ENCODE results near the gene PTTG1.

The PTTG1 gene

DNA sequence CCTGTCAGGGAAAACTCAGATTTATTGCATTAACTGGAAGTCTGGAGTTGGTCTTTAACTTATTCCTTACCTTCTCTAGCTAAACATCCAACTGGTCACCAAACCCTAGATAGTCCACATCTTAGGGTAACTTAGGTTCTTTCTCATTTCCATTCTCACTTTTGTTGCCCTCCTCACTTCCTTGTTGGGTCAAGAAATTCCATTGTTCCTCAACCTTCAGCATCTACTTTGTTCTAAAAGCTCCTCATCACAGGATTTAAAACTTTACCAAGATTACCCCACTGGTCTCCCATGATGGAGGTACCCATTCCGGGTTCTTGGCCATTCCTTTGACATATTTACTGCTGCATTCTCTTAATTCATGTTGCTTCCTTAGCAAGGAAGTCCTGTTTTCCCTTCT is 32.1 kb downstream of the PTTG1 start:
- DNase-seq (ENCODE audit: low read depth in 2 of 2) = no peak

DNA sequence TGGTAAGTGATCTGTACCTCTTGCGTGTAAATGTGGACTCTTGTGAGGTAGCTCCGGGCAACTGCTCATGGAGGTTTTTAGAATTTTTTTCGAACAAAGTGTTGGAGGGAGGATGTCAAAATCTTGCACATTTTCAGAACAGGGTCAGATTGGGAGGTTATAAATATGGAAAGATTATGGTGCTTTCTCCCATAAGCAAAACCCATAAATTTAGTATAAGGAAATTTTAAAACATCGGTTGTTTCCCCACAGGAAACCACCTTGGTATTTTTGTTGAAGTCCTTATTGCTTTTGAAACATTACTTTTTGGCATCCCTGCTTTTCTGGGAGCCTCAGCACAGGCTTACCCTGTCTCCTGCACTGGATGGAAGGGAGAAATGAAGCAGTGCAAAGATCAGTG is 33.9 kb downstream of the PTTG1 start:
- no peak for DNase-seq (ENCODE audit: low read depth in 2 of 2)

DNA sequence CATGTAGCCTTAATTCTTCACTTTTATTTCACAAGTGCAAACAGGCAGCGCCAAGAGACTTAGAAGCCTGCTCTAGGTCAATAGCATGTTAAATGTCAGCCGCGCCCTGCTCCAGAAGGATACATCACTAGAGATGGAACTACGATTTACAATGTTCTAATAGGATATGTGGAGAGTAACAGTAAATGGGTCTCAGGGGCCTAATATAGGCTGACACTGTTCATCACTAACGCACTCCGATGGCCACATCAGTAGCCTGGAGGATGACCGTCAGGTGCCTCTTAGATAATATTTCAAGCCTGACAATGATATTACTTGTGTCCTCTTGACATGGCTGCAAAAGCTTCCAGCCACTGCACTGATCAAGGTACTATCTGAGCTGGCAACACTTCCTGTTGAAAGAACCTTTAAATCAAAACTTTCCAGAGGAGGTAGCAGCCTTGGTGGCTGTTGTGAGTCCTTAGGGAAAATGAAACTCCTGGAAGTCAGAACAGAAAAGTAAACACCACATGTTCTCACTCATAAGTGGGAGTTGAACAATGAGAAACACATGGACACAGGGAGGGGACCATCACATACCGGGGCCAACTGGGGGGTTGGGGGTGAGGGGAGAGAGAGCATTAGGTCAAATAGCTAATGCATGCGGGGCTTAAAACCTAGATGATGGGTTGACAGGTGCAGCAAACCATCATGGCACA is 35.0 kb downstream of the PTTG1 start:
- no peak for DNase-seq (ENCODE audit: low read depth in 2 of 2)

DNA sequence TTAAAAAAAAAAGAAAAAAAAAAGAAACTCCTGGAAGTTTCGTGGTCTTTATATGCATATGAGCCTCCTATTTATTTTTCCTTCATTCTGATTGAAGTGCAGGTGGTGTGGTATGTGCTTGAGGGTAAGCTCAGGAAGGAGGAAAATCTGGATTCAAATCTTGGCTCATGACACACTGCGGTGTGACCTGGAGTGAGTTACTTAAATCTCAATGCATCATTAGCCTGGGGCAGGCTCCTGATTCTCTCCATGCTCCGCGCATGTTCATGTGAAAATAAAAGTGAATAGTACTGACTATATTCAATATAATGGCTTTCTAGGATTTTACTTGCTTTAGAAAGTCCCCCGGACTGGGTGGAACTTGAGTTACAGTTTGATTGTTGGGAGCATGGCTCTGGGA is 35.6 kb downstream of the PTTG1 start:
- no peak for DNase-seq (ENCODE audit: low read depth in 2 of 2)

DNA sequence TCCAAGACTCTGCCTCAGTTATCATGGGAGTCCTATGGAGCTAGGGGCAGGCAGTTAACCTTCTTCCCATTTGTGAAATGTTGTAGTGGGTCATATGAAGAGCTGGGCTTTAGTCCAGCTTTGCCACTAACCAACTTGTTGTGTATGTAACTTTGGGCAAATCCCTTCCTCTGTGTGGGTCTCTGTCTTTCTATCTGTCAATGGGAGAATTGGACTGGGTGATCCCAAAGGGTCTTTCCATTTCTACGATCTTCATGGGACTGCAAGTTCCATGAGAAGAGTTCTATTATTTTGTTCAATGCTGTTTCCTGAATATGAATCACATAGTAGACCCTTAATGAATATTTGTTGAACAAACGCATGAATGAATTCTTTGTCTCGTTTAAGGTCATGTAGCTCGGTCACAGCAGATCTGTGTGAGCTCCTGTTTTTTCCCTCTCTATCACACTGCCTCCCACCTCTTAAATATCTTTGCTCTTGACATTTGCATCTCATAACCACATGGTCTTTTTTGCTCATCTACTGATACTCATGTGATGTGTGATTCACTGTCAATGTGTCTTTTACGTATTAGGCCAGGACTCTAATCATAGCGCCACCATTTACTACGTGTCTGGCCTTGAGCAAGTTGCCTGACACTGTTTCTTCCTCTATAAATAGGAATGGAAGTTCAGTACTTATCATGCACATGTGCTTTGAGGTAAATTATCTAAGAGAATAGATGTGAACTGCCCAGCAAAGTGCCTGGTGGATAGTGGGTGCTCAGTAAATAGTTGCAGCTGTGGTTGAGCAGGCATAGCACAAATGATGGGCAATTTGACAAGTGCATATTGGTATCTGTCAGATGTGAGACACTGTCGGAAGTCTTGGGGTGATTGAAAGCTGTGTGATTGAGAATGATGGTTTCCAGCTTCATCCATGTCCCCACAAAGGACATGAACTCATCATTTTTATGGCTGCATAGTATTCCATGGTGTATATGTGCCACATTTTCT is 37.4 kb downstream of the PTTG1 start:
- DNase-seq (ENCODE audit: low read depth in 2 of 2) = no peak

DNA sequence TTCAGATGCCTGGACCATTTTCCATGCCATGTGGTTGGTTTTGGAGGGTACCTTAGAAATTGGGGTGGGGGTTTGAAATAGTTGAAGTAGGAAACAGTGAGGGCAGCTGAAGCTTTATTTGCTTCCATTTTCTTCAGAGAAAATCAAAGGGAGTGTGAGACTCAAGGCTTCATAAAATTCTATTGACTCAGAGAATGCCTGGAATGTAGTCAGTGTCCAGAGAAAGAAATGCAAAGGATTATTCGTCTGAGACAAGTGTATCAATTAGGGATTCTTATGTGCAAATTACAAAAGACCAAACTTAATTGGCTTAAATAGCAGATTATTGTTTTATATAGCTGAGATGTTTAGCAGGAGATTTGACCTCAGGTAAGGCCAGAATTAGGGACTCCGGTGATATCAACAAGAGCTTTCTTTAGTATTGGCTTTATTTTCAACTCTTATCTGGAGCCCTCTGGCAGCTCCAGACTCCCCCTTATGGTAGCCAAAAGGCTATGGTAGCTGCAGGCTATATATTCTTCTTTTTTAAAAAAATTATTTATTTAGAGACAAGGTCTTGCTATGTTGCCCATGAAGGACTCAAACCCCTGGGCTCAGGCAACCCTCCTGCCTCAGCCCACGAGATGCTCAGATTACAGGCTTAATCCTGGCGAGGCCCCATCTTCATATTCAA is 38.9 kb downstream of the PTTG1 start:
- no peak for DNase-seq (ENCODE audit: low read depth in 2 of 2)

DNA sequence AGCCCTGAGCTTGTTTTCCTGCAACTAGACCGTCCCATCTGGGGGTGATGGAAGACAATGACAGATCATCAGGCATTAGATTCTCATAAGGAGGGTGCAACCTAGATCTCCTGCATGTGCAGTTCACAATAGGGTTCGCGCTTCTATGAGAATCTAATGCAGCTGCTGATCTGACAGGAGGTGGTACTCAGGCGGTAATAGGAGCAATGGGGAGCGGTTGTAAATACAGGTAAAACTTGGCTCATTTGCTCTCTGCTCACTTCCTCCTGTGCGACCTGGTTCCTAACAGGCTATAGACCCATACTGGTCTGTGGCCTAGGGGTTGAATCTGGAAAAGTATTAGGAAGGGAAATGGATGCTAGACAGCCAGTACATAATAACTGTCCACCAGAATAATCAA is 39.7 kb downstream of the PTTG1 start:
- DNase-seq (ENCODE audit: low read depth in 2 of 2) = no peak

DNA sequence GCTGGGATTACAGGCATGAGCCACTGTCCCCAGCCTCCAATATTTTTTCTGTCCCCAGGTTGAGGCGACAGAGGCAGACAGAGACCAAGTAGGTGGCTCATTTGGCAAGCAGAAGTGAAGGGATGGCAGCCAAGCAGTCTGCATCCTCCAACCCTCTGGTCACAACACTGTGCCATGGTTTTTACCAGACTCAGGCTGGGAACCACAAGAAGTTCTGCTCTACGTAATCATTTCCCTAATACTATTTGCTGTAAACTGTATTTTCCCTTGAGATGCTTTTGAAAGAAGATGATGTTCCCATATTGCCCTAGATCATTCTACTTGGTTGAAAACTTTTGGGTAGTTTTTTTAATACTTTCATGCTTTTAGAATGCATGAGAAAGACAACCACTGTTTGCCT is 40.5 kb downstream of the PTTG1 start:
- DNase-seq (ENCODE audit: low read depth in 2 of 2) = no peak

DNA sequence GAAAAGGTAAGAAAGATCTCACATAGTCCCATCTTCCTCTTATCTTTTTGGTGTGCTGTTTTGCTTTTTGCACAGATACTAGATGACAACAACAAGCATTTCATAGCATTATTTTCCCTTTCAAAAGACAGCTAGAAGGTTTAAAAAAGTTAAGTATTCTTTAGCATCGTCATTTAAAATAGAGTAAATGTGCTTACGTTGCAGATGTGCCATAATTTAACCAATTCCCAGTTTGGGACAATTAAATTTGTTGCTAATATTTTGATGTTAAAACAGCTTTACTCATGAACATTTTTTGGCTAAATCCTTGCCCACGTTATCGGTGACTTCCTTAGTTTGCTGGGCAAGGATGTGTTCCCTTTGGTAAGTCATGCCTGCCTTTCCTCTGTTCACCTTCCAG is 41.6 kb downstream of the PTTG1 start:
- DNase-seq (ENCODE audit: low read depth in 2 of 2) = no peak

DNA sequence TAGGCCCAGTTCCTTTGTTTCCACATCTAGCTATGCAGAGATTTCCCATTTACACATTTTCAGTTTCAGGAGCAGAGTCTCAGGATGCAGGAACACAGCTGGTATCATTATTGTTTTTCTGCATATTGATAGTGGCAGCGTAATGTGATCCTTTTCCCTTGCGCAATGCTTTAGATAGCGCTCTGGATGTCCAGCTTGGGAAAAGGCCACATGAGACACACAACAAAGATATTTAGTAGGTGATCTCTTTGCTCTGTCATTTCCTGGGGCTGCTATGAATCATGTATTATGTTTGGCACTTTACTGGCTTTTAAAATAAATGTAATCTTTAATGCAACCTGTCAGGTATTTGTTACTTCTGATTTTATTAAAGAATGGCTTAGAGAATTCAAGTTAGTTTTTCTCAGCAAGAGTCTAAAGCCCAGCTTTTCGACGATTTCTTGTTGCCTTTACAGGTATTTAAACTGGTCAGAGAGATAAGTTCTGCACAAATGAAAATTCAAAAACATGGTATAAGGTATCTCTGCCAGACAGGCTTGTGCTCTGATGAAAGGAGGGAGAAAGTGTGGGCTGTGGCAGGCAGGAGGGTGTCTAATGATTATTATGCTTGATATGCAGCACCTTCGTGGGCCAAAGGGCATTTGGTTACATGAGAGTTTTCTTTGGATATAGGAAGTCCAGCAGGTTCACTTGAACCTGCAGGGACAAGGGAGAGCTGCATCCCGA is 42.2 kb downstream of the PTTG1 start:
- DNase-seq (ENCODE audit: low read depth in 2 of 2) = no peak

DNA sequence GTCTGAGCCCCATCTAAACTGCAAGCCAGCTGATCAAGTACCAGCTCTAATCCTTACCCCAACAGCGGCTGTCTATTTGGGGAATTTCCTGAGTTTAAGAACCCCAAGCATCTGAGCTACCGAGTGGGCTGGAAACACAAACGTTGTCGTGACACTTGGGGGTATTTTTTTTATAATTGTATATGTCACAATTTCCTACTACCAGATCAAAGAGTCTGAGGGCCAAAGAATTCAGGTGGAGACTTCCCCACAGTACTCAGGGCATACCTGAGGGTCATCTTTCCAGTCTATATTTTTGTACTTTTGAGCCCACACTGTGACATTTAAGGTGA is 42.8 kb downstream of the PTTG1 start:
- no peak for DNase-seq (ENCODE audit: low read depth in 2 of 2)

DNA sequence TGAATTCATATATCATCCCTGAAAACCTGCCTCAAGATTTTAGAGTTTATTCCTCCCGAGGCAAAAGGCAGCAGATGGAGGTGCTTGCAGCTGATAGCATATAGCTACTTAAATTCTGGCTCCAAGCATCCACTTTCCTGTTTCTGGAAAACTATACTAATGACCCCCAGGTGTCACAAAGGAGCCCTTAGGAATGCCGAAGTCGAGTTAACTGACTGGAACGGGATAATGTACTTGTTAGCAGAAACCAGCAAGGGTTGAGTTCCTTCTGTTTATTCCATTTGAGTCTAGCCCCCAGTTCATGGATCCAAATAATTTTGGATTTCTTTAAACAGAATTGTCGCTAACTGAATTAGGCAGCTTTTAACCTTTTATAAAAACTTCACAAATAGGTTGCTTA is 44.5 kb downstream of the PTTG1 start:
- DNase-seq (ENCODE audit: low read depth in 2 of 2) = no peak

DNA sequence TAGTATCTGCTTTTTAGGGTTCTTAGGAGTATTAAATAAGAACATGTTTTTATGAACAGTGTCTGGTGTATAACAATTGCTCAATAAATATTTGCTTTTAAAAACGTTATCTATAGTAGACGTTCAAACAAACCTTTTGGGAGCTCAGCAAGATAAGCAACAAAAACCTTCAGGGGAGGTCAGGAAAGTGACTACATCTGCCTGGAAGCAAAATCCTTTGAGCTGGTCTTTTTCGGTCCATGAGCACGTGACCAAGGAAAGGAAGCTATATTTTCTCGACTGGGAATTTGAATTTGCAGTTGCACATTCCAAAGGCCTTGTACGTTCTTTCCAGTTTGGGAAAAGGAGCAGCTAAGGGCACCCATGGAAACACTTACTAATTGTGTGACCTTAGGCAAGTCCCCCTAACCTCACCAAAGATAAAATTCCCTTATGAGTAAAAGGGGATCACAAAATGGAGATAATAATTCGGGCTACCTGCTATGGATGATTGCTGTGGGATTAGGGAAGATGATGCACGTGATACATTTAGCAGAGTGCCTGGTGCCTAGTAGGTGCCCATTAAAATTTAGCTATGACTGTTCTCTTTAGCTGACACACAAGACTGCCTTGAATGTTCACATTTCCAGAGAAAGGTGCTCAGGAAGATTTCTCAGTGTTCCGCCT is 45.4 kb downstream of the PTTG1 start:
- no peak for DNase-seq (ENCODE audit: low read depth in 2 of 2)

DNA sequence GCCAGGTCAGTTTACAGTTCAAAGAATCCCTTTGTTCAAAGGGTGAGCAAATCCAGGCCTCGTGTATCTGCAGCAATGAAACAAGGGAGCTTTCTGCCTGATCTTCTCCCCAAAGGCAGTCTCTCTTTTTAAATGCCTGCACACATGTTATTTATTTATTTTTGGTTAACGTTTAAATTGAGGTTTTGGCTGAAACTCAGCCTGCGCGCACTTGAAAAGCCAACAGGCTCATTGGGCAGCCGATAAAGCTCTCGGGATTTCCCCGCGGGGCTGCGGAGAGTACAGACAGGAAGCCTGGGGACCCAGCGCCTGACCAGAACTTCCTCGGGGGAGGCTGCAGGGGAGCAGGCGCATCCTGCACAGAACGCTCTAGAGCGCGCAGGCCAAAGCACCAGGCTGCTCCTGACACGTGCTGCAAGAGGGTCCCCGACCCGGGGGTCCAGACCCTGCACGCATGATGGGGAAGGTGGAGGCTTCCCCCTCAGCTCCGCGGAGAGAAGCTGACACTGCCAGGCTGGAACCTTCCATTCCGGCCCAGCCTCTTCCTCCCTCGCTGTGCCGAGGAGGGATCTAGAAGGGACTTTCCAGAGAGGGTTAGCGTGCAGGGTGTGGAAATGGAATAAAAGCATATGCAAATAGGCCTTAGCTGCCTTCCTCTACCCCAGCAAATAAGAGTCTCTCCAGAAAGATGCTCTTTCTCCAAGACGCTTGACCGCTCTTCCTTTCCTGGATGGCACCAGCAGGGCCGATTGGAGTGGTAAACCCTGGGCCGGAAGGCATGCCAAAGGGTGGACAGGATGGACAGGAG is 46.1 kb downstream of the PTTG1 start:
- DNase-seq (ENCODE audit: low read depth in 2 of 2) = peak; percentile 49 to 53

DNA sequence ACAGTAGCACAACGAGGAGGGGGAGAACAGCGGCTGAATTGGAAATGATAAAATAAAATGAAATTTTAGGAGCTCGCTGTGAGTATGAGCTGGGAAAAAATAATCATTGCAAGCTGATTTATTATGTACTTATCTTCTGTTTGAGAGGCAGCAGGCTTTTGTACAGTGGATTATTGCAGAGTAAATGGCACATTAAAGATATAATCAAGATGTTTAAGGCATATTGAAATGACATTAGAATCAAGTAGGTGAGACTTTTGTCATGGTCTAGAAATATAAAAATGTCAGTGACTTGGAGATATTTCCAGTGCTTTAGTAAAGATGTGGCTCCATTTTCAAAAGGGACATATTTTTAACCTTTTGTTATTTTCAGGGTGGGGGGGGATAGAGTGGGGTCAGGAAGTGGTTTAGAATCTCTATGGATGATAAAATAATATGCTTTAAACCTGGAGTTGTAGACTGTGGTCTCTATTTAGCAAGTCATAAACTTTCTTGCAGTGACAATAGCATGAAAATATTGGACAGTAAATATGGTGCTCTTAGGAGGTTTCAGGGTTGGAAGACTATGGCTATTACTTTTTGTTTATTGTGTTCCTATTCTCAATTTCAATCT is 46.8 kb downstream of the PTTG1 start:
- DNase-seq (ENCODE audit: low read depth in 2 of 2) = no peak

DNA sequence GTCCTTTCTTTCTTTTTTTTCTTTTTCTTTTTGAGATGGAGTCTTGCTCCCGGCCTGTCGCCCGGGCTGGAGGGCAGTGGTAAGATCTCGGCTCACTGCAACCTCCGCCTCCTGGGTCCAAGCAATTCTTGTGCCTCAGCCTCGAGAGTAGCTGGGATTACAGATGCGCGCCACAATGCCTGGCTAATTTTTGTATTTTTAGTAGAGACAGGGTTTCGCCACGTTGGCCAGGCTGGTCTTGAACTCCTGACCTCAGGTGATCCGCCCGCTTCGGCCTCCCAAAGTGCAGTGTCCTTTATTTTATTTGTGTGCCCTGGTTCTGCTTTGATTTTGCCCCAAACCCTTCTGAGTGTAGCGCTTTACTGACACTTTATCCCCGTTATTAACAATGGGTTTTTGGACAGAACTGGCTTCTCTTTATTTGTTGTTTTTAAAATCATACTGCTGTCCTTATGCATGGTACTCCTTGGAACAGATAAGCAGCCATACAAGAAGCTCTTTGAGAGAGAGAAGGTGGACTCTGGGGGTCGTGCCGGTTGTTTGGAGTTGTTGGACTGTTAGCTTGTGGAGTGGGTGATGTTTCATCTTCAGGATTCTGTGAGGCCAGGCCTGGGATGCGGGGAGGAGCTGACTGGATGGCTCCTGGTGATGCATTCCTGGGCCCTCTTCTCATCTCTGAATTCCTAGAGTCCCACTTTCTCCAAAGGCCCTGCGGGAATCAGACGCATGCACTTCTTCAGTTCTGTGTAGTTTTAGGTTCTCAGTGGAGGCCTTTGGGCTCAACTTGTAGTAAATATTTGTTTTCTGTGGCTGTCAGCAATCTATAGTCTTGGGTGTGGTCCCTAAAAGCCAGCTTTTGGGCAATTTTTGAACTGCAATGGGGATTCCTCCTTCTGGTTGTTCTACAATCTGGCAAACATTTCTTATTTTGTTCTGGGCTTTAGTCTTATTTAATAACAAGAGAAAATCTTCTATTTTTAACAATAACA is 47.8 kb downstream of the PTTG1 start:
- DNase-seq (ENCODE audit: low read depth in 2 of 2) = no peak

DNA sequence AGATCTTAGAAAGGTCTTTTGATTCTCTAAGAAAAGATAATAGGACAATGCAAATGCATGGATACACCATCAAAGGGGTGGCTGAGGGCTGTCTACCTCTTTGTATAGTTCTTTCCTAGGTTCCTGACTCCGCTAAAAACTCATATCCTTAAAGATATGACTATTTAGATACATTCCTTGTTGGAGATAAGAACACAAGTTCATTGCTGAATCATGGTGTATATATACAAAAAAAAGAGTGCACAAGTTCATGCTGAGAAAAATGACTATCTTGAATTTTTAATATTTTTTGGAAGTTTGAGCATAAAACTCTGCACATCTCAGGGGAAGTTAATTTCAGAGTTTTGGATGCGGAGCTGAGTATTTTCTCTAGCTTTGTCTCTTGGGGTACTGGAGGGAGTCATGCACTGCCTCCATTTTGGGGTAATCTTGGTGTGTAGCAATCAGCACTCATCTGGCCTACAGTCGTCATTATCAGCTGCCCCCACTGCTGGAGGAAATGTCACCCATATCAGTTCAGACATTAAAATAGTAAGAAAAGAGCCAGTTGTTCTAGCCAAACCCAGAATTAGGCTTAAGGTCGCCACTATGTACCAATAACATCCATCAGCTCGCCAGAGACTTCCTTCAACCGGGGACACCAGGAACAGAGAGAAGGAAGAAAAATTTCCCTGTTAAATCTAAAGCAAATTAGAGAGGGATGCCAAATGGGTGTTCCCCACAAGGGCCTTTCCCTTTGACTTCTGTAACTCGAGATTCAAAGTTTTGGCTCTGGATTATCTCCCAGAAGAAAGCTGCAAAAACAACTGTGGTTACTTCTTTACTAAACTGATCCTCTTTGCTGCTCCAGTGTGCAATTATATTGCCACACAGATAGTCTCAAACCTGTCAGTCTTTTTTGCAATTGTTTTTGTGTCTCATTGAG is 49.0 kb downstream of the PTTG1 start:
- DNase-seq (ENCODE audit: low read depth in 2 of 2) = no peak

DNA sequence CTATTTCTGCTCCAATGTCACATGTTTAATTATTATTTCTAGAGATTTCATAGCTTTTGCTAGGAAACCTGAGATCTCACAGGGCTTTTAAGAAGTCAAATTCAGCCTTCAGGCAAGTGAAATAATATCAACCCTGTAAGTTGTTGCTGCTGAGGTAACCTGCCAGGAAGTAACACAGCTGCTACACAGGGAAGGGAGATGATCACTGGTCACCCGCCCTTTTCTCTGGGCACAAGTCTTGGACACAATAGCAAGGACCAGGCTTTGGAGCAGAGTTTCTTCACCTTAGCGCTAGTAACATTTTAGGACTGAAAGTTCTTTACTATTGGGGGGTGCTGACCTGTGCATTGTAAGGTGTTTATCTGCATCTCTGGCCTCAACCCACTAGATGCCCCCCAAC is 50.1 kb downstream of the PTTG1 start:
- no peak for DNase-seq (ENCODE audit: low read depth in 2 of 2)
